GM12892 (cell line): ENCODE data around the gene PROM2.

Experiments used
- POLR2A ChIP-seq: IDR thresholded peaks from 2 replicates; pipeline ENCODE4 v1.6.1; 2011; ENCODE audit warnings: low read depth, low read length, control low read depth
- TAF1 ChIP-seq: IDR thresholded peaks from 2 replicates; pipeline ENCODE4 v1.6.1; 2011; ENCODE audit warnings: low read depth, mild to moderate bottlenecking, control low read depth, low read length, borderline replicate concordance

- TF ChIP-seq TAF1 (no peak), POLR2A (no peak)
These were observed 62.2 kb downstream of the PROM2 start for GRCh38 chr2:95336406-95336805.
